ENCODE results near the gene MAX.

- TF ChIP-seq CTCF (IDR thresholded peaks at IDR 0.05 in 8 of 11, conservative IDR thresholded peaks at IDR 0.05 in 3 of 11) (no peak), POLR2AphosphoS5 (IDR thresholded peaks at IDR 0.05) (no peak), POLR2A (IDR thresholded peaks at IDR 0.05) (no peak)
These were observed 73.4 kb downstream of the MAX start for GRCh38 chr14:65028937-65029336.
